Measurements from ENCODE around the gene CAPN1.
"Not testable (repeated sequence)": the region's sequence is repeated elsewhere in the genome, so short reads cannot be mapped to it uniquely, and the experiment has no call there.

Gene CAPN1

GRCh38 chr11:65181569-65182257 is at the start of gene CAPN1:
CAPN1 (plus strand) TSS chr11:65181928; CDS start chr11:65182702, 774 bp downstream.
- DNase-seq (ENCODE audit: low read depth): peak; percentile 49

DNA sequence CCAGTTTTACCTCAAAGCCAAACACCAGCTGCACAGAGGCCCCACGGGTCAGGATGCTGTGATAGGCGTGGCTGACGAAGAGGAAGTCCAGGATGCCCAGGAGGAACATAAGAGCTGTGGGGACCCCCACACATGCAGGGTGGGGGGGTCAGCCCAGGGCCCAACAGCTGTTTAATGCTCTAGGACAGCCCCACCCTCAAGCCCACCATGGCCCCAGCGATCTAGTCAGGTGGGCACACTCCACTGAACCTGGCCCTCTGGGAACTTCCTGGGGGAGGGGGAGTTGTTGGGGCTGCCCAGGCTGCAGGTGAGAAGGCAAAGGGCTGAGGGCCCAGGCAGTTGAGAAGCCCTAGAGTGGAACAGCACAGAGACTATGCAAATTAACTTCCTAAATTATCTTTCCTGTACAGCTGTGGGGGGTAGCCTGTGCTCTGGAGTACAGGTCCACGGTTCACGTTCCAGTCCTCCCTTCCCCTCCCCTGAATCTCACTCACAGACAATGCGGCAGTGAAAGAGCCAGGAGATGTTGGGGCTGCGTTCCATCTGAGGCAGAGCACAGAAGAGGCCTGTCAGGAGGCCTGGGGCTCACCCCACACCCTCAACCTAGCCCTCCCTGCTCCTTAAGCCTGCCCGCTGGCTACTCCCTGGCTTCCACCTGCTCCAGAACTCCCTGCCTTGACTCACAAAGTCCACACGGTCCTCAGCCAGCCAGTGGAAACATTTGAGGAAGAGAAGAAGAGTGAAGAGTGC is 49.3 kb upstream of the CAPN1 start:
- DNase-seq (ENCODE audit: low read depth): no peak

DNA sequence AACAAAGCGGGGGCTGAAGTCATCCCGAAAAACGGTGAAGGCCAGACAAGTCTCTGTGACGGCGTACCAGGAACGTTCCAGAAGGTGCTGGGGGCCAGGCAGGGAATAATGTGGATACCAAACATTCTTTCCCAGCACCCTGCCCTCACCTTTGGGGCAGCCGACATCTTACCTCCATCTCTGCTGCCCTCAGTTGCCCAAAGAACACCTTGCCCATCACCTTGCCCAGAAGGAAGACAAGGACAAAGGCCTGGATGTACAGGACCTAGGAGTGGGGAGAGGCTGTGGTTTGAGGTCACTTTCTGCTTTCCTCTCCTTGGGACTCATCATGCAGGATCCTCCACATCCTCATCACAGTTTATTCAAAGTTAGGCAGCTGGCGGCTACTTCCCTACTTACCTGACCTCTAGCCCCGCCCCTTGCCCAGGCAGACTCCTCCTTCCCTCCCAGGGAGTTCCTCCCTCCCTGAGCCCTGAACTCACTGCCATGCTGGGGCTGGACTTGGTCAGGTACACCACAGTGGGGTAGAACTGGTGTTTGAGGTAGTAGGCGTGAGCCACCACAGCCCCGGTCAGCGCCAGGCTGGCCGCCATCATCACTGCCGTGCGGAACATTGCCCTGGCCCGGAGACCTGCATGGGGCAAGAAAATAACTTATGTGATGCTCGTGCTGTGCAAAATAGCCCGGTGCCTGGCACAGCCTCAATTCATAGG is 48.6 kb upstream of the CAPN1 start:
- no peak for DNase-seq (ENCODE audit: low read depth)

DNA sequence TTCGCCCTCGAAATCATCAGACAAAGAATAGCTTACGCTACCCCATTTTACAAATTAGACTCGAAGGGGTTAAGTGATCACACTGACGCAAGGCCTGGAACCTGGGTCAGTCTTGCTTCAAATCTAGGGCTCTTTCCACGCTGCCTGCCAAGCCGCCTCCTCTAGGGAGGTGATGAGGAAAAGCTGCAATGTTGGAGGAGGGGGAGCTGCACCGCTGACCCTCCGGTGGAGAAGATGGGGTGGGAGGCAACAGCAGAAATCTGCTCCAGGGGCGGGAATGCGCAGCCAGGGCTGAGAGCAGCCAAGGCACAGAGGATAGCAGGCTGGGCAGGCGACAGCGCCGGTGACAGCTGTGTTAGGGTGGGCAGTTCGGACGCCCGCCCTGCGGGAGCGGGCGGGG is 48.0 kb upstream of the CAPN1 start:
- no peak for DNase-seq (ENCODE audit: low read depth)

DNA sequence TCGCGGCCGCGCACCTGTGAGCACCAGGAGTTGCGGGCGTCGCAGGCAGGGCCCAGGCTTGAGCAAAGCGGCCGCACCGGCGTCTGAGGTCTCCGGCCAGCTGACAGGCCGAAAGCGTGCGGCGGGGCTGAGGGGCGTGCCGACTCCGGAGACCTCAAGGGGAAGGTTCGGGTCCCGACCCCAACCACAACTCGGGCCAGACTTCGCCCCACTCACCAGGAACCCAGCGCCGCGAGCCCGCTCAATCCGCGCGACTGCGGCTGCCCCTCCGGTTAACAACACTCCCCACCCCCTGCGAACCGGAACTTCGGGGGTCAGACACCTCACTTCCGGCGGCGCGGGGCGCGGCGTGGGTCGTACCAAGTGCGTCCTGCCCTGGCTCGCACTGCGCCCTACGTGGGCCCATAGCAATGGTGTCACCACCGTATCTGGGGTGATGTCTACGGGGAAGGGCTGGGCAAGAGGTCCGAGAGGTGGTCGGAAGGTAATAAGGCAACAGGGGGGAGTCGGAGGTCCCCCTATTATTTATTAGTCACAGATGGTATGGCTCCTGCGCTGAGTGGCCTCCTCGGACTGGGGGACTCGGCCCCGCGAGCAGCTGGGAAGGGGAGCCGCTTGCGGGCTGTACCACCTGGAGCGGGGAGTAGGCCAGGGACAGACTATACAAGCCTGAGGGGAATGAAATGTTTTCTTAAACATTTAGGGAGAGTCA is 47.3 kb upstream of the CAPN1 start, which contains the start of gene SYVN1:
Gene SYVN1, minus strand, starts transcription at position 280 of the 712 bp plus-strand sequence. CDS start 918 bp downstream, outside the sequence.
- peak; percentile 66 for DNase-seq (ENCODE audit: low read depth)

GRCh38 chr11:65134952-65135632 is 46.6 kb upstream of the CAPN1 start:
- DNase-seq (ENCODE audit: low read depth): peak; percentile 90

DNA sequence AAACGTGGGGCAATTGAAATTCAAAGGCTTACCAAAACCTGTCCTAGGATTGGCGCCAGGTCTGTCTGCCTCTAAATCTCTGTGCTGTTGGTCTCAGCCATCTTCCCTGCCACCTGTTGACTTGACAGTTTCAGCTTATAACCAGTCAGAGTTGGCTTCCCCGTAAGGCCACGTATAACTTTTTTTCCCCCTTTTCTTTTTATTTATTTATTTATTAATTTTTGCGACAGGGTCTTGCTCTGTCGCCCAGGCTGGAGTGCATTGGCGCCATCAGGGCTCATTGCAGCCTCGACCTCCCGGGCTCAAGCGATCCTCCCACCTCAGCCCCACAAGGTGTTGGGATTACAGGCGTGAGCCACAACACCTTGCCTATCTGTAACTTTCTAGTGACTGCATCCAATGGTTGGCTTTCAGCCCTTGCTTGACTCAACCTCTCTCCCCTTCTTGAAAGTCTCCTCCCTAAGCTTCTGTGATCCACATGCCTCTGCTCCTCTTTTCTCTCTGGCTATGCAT is 46.0 kb upstream of the CAPN1 start:
- DNase-seq (ENCODE audit: low read depth): no peak

- DNase-seq (ENCODE audit: low read depth): no peak
These were observed 45.1 kb upstream of the CAPN1 start for GRCh38 chr11:65136515-65137096.

GRCh38 chr11:65141896-65142494 is 39.7 kb upstream of the CAPN1 start:
- DNase-seq (ENCODE audit: low read depth): no peak

DNA sequence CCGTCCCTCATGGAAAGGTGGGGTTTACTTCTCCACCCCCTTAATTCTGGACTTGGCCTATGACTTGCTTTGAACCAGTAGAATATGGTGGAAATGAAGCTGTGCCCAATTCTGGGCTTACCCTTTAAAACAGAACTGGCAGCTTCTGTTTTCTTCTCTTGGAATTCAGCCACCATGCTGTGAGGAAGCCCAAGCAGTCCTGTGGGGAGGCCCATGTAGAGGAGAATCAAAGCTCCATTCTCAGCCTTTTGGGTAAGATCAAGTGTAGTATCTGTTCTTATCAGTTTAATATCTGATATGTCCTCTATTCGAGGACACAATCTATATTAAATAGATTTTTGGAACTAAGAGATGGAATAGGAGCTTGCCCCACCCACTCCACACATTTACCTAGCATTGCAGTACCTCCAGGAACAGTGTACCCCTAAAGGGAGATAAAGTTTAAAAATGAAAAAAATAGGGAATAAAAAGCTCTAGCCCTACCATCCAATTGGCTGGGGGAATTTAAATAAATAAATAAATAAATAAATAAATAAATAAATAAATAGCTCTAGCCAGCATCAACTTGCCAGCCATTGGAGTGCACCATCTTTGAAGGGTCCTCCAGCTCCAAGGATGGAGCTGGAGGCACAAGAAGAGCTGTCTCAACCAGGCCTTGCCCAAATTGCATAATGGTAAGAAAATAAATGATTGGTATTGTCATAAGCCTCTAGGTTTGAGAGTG is 34.2 kb upstream of the CAPN1 start:
- DNase-seq (ENCODE audit: low read depth): no peak

GRCh38 chr11:65148657-65149056 is 33.1 kb upstream of the CAPN1 start:
- no peak for DNase-seq (ENCODE audit: low read depth)

GRCh38 chr11:65150131-65150508 is 31.6 kb upstream of the CAPN1 start:
- not testable (repeated sequence) for DNase-seq (ENCODE audit: low read depth)

GRCh38 chr11:65150509-65151299 is 31.0 kb upstream of the CAPN1 start:
- peak; percentile 68 for DNase-seq (ENCODE audit: low read depth)

DNA sequence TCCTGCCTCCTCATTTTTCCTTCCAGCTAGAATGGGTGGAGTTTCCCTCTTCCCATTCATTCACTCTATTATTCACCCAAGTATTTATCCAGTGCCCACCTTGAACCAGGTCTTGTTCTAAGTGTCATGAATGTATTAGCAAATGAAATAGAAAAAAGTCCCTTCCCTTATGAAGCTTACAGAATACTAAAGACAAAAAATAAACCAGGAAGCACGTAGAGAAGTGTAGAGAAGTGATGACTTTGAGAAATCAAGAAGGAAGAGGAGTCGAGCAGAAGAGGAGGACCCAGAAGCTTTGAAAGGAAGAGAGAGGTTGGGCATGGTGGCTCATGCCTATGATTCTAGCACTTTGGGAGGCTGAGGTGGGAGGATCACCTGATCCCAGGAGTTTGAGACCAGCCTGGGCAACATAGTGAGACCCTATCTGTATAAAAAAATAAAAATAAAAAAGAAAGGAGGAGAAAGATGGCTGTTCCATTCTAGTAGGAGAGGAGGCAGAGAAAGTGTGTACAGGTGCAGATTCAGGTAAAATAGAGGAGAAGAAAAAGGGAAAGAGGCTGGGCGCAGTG is 30.3 kb upstream of the CAPN1 start:
- DNase-seq (ENCODE audit: low read depth): no peak

DNA sequence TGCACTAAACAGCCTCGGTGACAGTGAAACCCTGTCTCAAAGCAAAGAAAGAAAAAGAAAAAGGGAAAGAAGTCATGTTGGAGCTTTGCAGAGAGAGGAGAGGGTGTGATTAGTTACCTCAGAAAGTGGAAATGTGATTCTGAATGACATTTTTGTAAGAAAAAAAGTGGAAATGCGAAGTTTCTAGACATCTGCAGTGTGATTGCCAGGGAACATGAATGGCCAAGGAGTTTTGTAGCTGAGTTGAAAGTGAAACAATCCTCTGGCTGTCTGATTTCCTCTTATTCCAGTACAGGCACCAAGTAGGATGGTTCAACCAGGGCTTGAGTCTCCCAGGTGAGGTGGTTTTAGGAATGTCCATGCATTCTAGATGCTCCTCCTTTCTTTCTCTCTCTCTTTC is 29.6 kb upstream of the CAPN1 start:
- DNase-seq (ENCODE audit: low read depth): no peak

DNA sequence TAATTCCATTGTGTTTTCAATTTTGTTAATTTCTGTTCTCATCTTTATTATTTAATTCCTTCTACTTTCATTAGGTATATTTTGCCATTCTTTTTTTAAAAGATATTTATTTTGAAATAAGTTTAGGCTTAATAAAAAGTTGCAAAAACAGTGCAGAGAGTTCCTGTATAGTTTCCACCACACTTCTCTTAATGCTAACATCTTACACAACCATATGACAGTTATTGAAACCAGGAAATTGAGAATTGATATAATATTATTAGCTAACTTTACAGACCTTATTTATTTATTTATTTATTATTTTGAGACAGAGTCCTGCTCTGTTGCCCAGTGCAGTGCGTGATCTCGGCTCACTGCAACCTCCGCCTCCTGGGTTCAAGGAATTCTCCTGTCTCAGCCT is 25.5 kb upstream of the CAPN1 start:
- no peak for DNase-seq (ENCODE audit: low read depth)

DNA sequence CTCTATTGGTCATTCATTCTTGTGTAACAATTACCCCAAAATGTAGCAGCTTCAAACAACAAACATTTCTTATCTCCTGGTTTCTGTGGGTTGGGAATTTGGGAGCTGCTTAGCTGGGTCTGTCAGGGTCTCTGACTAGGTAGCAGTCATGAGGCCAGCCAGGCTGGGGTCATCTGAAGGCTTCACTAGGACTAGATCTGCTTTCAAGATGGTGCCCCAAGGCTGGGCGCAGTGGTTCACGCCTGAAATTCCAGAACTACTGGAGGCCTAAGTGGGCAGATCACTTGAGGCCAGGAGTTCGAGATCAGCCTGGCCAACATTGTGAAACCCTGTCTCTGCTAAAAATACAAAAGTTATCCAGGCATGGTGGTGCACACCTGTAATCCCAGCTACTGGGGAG is 24.8 kb upstream of the CAPN1 start:
- DNase-seq (ENCODE audit: low read depth): no peak

DNA sequence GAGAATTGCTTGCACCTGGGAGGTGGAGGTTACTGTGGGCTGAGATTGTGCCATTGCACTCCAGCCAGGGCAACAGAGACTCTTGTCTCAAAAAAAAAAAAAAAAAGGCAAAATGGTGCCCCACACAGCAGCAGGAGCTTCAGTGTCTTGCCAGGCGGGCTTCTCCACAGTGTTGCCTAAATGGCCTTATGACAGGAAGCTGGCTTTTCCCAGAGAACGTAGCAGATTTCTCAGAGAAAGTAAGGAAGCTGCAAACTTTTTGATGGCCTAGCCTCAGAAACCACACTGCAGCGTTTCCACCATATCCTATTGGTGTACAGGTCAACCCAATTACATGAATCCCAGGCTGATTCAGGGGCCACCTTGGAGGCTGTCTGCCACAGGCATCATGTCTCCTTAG is 24.4 kb upstream of the CAPN1 start:
- no peak for DNase-seq (ENCODE audit: low read depth)

DNA sequence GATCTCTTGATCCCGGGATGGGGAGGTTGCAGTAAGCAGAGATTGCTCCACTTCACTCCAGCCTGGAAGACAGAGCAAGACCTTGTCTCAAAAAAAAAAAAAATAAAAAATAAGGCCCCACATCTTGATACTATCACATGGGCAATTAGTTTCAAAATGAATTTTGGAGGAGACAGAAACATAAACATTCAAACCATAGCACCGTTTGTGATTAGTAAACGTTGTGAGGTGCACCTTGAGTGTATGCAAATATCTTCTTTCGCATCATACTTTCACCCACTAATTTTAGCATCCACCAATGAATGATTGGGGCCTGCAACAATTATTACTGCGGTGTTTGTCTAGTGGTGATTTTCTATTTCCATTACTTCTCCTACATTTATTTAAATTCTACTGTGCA is 22.7 kb upstream of the CAPN1 start:
- DNase-seq (ENCODE audit: low read depth): no peak

Data from GM04503 (cell line).